Colonic mucosa (tissue), 4 donors: ENCODE data around the gene MYEF2. TPM values are rescaled to one million over a fixed set of nuclear protein-coding genes. Genes with fewer than 3 reads are reported as not detected.

ENCODE experiments used
- DNase-seq: peaks from one replicate; pipeline ENCODE4 v3.0.0-alpha.2; 2020
- H3K27ac ChIP-seq: fragments of 200-600 bp; one replicate; pipeline ENCODE4 v1.8.0; 2021
- H3K27me3 ChIP-seq: fragments of 200-600 bp; one replicate; pipeline ENCODE4 v1.8.0; 2021
- H3K36me3 ChIP-seq: fragments of 200-600 bp; one replicate; pipeline ENCODE4 v1.8.0; 2021
- H3K4me1 ChIP-seq: fragments of 200-600 bp; one replicate; pipeline ENCODE4 v1.8.0; 2021; ENCODE audit warnings: mild to moderate bottlenecking
- H3K4me3 ChIP-seq: fragments of 200-600 bp; one replicate; pipeline ENCODE4 v1.8.0; 2021
- H3K9ac ChIP-seq, 2 donors: one replicate each; pipeline ENCODE4 v1.7.0; 2013; ENCODE audit warnings: control low read depth in 2 of 2, low read depth in 2 of 2, low read length in 2 of 2
- H3K9me3 ChIP-seq: fragments of 200-600 bp; one replicate; pipeline ENCODE4 v1.8.0; 2021
- intact Hi-C: fragments of 100-400 bp; cut with DNase I; formaldehyde crosslinking; loops from one replicate; pipeline ENCODE4 v1.14.1; 2022
- total RNA-seq, 2 donors: library from RNA; stranded (reverse); fragmentation: NEBNext Ultra II Directional in 1 of 2; extraction: Animal tissue kit (Norgen Biotek cat#: 25700) in 1 of 2; gene quantifications; one replicate each; pipeline ENCODE4 v1.2.1, GENCODE V29; 2021
- TF ChIP-seq, protein P1 (sequence below): fragments of 200-600 bp; IDR thresholded peaks from one replicate; pipeline ENCODE4 v1.8.0; 2022; ENCODE audit warnings: antibody characterized with exemption, mild to moderate bottlenecking
- donor health status: healthy.
- donor health status: DM: no; HTN: no; CAD: no.
- donor health status: DM: no; HTN: no; CAD: no.

MYEF2 gene, protein sequence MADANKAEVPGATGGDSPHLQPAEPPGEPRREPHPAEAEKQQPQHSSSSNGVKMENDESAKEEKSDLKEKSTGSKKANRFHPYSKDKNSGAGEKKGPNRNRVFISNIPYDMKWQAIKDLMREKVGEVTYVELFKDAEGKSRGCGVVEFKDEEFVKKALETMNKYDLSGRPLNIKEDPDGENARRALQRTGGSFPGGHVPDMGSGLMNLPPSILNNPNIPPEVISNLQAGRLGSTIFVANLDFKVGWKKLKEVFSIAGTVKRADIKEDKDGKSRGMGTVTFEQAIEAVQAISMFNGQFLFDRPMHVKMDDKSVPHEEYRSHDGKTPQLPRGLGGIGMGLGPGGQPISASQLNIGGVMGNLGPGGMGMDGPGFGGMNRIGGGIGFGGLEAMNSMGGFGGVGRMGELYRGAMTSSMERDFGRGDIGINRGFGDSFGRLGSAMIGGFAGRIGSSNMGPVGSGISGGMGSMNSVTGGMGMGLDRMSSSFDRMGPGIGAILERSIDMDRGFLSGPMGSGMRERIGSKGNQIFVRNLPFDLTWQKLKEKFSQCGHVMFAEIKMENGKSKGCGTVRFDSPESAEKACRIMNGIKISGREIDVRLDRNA
- 10 to 100 TPM; 12.4 to 13.5 TPM for total RNA-seq

DNA sequence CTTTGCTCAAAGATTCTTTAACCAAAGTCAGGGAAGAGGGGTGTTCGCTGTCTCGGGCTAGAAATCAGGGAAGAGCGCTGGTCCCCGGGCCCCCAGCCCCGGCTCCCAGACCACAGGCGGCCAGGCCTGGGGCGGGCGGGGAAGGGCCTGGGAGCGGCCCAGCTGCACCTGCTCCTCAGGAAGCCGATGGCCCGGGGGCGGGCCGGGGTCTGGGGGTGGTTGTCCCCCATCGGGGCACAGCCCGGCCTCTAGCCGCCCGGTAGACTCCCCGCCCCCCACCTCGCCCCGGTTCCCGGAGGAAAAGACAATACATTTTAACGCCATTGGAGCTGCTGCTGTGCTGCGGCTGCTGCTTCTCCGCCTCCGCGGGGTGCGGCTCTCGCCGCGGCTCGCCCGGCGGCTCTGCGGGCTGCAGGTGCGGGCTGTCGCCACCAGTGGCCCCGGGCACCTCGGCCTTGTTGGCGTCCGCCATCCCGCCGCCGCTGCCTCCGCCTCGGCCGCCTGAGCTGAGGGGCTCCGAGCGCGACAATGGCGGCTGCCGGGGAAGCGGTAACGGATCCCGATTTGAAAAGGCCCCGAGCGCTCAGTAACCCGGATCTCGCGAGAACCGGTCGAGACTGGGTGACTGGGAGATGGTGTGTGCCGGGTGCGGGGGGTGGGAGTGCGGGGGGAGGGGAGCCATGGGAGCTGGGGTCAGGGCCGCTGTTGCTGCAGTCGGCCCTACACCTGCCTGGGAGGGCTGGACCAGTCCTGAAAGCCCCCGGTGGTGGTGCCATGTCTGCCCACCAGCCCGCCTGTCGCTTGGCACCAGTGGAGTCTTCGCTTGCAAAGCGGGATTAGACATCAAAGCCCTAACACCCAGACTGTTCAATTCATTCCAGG lies at the start of gene MYEF2:
MYEF2 (minus strand) TSS at position 530 of the 882 bp plus-strand sequence; CDS start at position 472, 58 bp downstream.
- H3K4me3 ChIP-seq, result peak within 1 kb of the TSS; percentile 46
- no peaks in the 10 kb centered on the region for H3K27me3 ChIP-seq
- TF ChIP-seq, protein P1, sequence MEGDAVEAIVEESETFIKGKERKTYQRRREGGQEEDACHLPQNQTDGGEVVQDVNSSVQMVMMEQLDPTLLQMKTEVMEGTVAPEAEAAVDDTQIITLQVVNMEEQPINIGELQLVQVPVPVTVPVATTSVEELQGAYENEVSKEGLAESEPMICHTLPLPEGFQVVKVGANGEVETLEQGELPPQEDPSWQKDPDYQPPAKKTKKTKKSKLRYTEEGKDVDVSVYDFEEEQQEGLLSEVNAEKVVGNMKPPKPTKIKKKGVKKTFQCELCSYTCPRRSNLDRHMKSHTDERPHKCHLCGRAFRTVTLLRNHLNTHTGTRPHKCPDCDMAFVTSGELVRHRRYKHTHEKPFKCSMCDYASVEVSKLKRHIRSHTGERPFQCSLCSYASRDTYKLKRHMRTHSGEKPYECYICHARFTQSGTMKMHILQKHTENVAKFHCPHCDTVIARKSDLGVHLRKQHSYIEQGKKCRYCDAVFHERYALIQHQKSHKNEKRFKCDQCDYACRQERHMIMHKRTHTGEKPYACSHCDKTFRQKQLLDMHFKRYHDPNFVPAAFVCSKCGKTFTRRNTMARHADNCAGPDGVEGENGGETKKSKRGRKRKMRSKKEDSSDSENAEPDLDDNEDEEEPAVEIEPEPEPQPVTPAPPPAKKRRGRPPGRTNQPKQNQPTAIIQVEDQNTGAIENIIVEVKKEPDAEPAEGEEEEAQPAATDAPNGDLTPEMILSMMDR, result no peak
- H3K9me3 ChIP-seq, result no peaks in the 10 kb centered on the region
- intact Hi-C loops, result no loop called here
- H3K4me1 ChIP-seq, result no peaks in the 10 kb centered on the region
- no peaks in the 10 kb centered on the region for H3K36me3 ChIP-seq
- peak within 1 kb of the TSS; percentile 3 for H3K27ac ChIP-seq
- H3K9ac ChIP-seq, result peak within 1 kb of the TSS; percentile 26 to 74
- DNase-seq, result peak; percentile 65

DNA sequence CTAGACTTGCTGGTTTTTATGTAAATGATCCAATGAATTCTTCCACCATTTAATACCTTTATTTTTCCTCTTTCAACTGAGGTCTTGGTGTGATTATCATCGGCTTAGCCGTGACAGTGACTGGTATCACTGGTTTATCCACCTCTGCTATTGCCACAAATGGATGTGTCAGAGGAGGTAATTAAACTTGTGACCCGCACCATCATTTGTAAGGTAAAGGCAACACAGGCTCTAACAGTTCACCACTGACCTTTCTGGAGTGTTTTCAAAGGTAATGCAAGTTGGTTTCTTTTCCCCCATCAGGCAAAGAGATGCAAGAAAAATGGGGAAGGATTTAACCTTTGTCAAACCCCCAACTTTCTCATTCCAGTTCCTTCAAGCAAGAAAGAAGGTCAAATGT lies 47.7 kb upstream of the MYEF2 start:
- Histone ChIP-seq H3K4me3 (no peak overlapping the region), H3K4me1 (no peaks in the 10 kb centered on the region), H3K9me3 (no peaks in the 10 kb centered on the region), H3K36me3 (no peaks in the 10 kb centered on the region), H3K27me3 (no peaks in the 10 kb centered on the region), H3K27ac (no peak overlapping the region), H3K9ac (no peak overlapping the region)
- intact Hi-C loops, result no loop called here
- DNase-seq, result no peak
- TF ChIP-seq, protein P1, result no peak

DNA sequence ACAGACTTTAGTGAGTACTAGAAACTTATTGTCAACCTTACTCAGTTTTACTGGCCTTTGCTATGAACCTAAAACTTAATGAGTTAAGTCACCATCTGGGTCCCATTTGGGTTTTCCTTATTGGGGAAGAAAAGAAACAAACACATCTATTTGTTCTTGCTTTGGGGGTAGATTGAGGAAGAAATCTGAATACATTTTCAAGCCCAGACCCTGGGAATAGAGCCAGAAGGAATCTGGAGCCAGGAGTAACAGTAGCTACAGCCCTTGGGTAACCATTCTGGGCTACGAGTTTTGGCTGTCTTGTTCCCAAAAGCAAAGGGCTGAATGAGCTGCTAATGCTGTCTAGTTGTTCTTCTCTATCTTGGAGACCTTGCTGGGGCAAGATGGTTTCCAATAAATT lies 44.5 kb upstream of the MYEF2 start:
- H3K36me3 ChIP-seq, result no peaks in the 10 kb centered on the region
- intact Hi-C loops, result no loop called here
- DNase-seq, result no peak
- no peak overlapping the region for H3K9ac ChIP-seq
- no peak overlapping the region for H3K27ac ChIP-seq
- H3K27me3 ChIP-seq, result no peaks in the 10 kb centered on the region
- no peaks in the 10 kb centered on the region for H3K4me1 ChIP-seq
- H3K9me3 ChIP-seq, result no peaks in the 10 kb centered on the region
- TF ChIP-seq, protein P1, result no peak
- H3K4me3 ChIP-seq, result no peak overlapping the region

DNA sequence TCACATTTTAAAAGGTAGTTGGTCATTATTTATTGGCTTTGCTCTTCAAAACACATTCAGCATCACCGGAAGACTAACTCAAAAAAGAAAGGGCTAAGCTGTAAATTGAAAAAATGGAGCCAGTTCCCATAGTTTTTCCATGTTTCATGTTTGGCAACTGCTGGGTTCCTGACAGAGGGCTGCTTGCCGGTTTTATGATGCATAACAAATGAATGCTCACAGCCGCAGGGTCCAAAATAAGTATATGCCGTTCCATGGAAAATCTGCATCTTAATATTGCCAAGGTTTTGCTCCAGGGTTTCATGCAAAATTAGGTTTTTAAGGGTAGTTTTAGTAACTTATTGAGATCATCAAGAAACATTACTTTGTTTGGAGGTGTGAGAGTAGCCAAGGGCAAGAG lies 43.8 kb upstream of the MYEF2 start:
- intact Hi-C loops, result no loop called here
- TF ChIP-seq, protein P1, result no peak
- Histone ChIP-seq H3K9ac (no peak overlapping the region), H3K9me3 (no peaks in the 10 kb centered on the region), H3K27me3 (no peaks in the 10 kb centered on the region), H3K27ac (no peak overlapping the region), H3K36me3 (no peaks in the 10 kb centered on the region), H3K4me3 (no peak overlapping the region), H3K4me1 (no peaks in the 10 kb centered on the region)
- no peak for DNase-seq

DNA sequence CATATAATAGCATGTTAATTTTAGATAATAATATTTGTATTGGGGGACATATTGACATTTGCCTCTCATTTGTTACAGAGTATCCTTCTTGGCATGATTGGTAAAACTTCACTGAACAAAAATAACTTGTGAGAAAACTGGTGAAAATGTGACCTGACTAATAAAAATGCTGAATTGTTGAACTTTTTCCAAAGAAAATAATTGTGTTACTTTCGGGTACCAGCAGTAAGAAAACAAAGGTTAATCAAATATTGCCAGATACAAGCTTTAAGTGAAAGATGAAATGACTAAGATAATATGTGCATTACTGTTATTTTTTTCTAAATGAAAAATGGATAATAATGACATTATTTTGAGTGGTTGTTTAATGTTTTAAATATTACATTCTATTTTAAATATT lies 43.2 kb upstream of the MYEF2 start:
- no peaks in the 10 kb centered on the region for H3K4me1 ChIP-seq
- no peak overlapping the region for H3K27ac ChIP-seq
- TF ChIP-seq, protein P1, result no peak
- H3K27me3 ChIP-seq, result no peaks in the 10 kb centered on the region
- DNase-seq, result no peak
- no peaks in the 10 kb centered on the region for H3K36me3 ChIP-seq
- H3K4me3 ChIP-seq, result no peak overlapping the region
- no peaks in the 10 kb centered on the region for H3K9me3 ChIP-seq
- intact Hi-C loops, result no loop called here
- no peak overlapping the region for H3K9ac ChIP-seq
